GM12801 (cell line): ENCODE measurements around the gene ARF6.

ENCODE experiments used
- TF ChIP-seq, protein P1 (sequence below): IDR thresholded peaks from one replicate; pipeline ENCODE4 v1.5.1; 2011; ENCODE audit warnings: control low read depth; ENCODE audit not compliant: insufficient read length; ENCODE audit errors: extremely low read depth

The ARF6 gene

DNA sequence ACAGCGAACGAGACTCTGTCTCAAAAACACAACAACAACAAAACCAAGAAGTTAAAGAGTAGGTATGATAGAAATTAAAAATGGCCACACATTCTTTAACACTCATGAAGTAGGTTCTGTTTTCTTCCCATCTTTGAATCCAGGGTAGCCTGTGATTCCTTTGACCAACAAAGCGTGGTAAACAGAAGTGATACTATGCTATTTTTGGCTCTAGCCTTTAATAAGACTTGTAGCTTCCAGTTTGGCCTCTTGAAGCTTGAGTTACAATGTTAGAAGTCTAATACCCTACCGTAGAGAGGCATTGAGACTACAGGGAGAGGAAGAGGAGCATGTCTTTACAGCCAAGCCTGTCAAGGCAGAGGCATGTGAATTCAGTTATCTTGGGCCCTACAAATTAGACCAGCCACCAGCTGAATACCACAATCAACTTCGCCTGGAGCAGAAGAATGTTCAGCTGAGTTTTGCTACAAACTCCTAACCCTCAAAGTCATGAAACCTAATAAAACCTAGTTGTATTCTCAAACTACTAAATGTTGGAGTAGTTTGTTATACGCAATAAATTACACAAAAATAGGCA, 35.4 kb upstream of the ARF6 start:
- TF ChIP-seq, protein P1, sequence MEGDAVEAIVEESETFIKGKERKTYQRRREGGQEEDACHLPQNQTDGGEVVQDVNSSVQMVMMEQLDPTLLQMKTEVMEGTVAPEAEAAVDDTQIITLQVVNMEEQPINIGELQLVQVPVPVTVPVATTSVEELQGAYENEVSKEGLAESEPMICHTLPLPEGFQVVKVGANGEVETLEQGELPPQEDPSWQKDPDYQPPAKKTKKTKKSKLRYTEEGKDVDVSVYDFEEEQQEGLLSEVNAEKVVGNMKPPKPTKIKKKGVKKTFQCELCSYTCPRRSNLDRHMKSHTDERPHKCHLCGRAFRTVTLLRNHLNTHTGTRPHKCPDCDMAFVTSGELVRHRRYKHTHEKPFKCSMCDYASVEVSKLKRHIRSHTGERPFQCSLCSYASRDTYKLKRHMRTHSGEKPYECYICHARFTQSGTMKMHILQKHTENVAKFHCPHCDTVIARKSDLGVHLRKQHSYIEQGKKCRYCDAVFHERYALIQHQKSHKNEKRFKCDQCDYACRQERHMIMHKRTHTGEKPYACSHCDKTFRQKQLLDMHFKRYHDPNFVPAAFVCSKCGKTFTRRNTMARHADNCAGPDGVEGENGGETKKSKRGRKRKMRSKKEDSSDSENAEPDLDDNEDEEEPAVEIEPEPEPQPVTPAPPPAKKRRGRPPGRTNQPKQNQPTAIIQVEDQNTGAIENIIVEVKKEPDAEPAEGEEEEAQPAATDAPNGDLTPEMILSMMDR, result no peak

DNA sequence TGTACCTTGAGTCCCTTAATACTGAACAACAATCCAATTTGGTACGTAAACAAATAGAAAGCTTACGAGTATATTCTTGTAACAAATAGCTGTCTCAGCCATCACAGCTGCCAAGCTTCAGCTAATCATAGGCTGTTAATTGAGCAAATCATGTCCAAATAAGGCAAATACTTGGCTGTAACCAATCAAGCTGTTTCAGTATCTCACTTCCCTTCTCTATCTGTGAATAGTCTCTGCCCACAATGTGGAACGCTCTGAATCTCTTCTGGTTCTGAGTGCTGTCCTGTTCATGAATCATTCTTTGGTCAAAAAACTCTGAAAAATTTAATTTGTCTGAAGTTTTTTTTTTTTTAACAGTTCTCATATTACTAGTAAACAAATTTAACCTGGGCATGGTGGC, 34.5 kb upstream of the ARF6 start:
- TF ChIP-seq, protein P1, result no peak

DNA sequence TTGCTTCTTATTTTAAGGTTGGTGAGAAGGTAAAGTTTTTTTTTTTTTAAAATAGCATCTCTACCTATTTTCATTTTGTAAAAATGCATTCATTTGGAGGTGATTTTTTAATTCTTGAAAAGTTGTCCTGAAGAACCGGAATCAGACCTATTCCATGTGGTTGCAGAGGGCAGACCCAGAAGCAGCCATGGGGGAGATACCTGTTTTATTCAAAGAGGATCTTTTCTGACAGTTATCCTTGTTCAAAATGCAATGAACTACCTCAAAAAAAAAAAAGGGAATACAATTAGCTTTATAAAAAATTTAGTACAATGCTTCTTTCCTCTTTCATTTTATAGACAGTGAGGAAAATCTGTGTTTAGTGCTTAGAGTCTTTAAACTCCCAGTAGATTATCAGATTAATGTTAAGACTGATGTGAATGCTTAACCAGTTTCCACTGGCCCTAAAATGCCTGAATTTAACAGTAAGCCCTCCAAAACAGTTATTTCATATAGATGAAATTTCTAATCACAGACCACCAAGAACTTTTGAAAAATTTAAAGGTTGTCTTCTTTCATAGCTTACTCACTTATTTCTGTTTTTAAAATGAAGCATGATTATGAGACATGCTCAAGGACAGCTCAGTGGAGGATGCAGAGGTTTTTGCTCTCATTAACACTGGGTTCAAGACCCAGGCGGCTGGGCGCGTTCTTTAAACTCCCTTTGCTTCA, 31.7 kb upstream of the ARF6 start:
- TF ChIP-seq, protein P1, result no peak

DNA sequence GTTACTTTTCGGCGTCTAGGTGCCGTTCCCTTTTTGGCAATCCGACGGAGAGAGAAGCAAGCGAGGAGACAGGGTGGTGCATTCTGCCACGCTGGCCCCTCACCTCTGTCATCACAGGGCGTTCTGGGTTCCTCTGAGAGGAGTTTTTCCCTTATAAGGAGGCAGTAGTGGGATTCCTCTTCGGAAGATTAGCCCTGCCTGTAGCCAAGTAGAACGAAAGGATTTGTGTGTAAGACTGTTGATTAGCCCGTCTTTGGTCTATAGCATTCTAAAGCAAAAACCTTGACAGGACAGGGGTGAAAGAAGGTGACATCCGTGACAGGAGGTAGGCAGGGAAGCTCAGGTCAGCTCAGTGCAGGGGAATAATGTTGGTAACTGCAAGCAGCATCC, 31.2 kb upstream of the ARF6 start:
- TF ChIP-seq, protein P1, result no peak

DNA sequence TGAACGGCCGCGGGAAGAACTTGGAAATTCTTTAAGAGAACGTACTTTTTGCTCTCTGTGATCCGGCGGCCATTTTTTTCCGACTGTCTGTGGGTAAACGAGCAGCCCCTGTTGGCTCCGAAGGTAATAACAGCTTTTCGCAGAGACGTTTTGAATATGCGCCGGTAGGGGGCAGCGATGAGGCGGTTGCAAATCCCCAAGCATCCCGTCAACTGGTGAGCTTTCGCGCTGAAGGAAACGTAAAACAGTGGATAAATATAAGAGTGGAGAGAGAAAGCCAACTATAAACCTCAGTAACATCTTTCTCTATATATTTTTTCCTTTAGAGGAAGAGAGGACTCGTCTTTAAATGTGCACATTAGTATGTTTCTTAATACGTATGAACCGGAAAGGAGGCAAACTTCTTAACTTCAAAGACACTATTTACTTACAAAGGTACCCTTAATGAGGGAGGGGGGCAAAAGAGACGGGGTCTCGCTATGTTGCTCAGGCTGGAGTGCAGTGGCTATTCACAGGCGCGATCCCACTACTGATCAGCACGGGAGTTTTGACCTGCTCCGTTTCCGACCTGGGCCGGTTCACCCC, 30.7 kb upstream of the ARF6 start:
- TF ChIP-seq, protein P1, result peak; percentile 100

DNA sequence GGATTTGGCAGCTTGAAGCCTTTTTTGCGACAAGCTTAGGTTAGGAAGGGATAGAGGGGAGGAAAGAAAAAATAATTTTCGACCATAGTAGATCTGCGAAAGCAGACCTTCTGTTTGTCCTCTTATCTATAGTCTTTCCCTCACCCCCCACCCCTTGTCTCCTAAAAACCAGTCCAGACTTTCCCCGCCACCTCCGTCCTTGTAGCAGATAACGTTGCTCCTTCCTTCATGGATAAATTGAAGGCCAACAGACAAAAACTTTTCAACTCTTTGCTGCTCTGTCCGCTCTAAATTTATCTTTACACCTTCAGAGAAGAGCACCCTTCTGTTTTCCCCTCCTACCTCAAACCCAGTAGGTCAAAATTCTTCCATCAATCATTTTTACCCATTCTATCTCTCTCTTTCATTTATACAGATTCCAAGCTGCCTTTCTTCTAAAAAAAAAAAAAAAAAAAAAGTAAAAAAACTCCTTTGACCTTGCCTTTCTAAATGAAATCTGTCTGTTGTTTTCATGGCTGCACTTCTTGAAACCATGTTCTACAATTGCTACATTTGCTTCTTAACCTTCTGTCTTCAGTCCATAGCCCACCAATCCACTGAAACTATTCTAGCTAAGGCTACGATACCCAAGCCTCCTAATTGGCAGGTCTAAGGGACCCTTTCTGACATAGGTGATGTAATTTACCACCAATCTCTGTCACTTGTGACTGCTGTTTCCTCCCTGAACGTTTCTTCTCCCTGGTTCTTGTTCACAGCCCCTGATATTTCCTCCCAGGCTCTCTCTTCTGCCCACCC, 29.2 kb upstream of the ARF6 start:
- TF ChIP-seq, protein P1, result no peak

DNA sequence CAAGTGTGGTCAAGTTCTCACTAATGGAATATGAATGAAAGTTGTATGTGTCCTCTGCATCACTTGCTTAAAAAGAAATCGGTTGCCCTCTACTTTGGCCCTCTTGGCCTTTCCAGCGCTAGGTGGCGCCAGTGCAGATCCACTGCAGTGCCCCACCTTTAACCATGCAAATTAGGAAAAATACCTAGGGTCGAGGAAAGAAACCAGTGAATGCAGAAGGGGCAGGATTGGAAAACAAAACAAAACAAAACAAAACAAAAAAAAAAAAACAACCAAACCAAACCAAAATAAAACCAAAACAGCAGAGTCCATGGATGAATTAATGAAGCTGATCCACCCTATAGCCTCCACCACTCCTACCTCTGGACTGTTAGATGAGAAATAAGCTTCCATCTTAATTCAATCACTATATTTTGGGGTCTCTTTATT, 27.4 kb upstream of the ARF6 start:
- TF ChIP-seq, protein P1, result no peak
